Neural cell (in vitro differentiated cells): ENCODE data around the gene SLC25A15.

ENCODE experiments used
- EZH2 ChIP-seq: fragments of 200-600, 300-800 bp; shearing (Covaris generic), sonication (generic); IDR thresholded peaks from 2 replicates; pipeline ENCODE4 v1.6.1; 2014; ENCODE audit warnings: antibody characterized with exemption, low read length, borderline replicate concordance, mild to moderate bottlenecking; ENCODE audit not compliant: insufficient read depth, poor library complexity, severe bottlenecking
- MXI1 ChIP-seq: fragments of 450-650 bp; conservative IDR thresholded peaks from 2 replicates; pipeline ENCODE4 v1.6.1; 2014; ENCODE audit warnings: antibody characterized with exemption, mild to moderate bottlenecking; ENCODE audit not compliant: poor library complexity, severe bottlenecking
- POLR2AphosphoS5 ChIP-seq: IDR thresholded peaks from 2 replicates; pipeline ENCODE4 v1.6.1; 2012
- SMC3 ChIP-seq: fragments of 450-650 bp; conservative IDR thresholded peaks from 2 replicates; pipeline ENCODE4 v1.6.1; 2014; ENCODE audit warnings: antibody characterized with exemption, mild to moderate bottlenecking, moderate library complexity; ENCODE audit not compliant: poor library complexity
- TF ChIP-seq, protein P1 (sequence below): fragments of 450-650 bp; IDR thresholded peaks from 2 replicates; pipeline ENCODE4 v1.5.1; 2014; ENCODE audit warnings: antibody characterized with exemption, mild to moderate bottlenecking, moderate library complexity; ENCODE audit not compliant: poor library complexity, severe bottlenecking

DNA sequence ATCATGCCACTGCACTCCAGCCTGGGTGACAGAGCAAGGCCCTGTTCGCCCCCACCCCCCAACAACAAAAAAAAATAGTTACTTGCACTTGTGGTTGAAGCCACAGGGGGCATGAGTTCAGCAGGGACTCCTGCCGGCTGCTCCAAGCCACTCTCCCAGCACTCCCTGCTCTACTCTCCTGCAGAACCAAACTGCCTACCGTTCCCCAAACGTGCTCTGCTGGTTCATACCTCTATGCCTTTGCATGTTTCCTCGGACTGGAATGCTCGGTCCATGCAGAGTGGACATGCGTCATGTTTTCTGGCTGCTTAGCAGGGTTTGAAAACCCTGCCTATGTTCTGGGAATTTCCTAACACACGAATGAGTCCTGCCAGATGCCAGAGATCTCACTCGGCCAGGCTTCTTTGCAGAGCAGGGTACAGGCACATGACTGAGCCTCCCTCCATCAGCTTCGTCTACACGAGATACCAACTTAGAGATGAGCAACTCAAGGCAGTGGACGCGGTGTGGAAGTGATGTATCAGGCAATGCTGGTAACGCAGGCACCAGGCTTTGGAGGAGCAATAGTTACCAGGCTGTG is 8.5 kb upstream of the SLC25A15 start:
- TF ChIP-seq POLR2AphosphoS5 (no peak), EZH2 (no peak), SMC3 (no peak), MXI1 (no peak)
- TF ChIP-seq, protein P1, sequence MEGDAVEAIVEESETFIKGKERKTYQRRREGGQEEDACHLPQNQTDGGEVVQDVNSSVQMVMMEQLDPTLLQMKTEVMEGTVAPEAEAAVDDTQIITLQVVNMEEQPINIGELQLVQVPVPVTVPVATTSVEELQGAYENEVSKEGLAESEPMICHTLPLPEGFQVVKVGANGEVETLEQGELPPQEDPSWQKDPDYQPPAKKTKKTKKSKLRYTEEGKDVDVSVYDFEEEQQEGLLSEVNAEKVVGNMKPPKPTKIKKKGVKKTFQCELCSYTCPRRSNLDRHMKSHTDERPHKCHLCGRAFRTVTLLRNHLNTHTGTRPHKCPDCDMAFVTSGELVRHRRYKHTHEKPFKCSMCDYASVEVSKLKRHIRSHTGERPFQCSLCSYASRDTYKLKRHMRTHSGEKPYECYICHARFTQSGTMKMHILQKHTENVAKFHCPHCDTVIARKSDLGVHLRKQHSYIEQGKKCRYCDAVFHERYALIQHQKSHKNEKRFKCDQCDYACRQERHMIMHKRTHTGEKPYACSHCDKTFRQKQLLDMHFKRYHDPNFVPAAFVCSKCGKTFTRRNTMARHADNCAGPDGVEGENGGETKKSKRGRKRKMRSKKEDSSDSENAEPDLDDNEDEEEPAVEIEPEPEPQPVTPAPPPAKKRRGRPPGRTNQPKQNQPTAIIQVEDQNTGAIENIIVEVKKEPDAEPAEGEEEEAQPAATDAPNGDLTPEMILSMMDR: no peak
